ENCODE measurements around the gene RNF222. TPM values are rescaled to one million over a fixed set of nuclear protein-coding genes. Genes with fewer than 3 reads are reported as not detected.

Gene RNF222
- polyA plus RNA-seq, 1 donor (not counting 4 experiments of a cell fraction or from before 2014, with no cell fraction given): 0.18 TPM

- H3K9me1 ChIP-seq (ENCODE audit: control insufficient read depth, extremely low read depth, insufficient read depth, low read length): no peaks in the 10 kb centered on the region
- no peaks in the 10 kb centered on the region for H3K79me2 ChIP-seq (ENCODE audit: control insufficient read depth, insufficient read depth, low read length)
- no peak overlapping the region for H3K4me2 ChIP-seq (ENCODE audit: control insufficient read depth, extremely low read depth, insufficient read depth, low read depth, low read length)
- TF ChIP-seq EZH2 (IDR thresholded peaks at IDR 0.05; ENCODE audit: low read length): no peak
- no peak for TF ChIP-seq CTCF (optimal IDR thresholded peaks at IDR 0.05 in 1 of 3, IDR thresholded peaks at IDR 0.05 in 1 of 3, conservative IDR thresholded peaks at IDR 0.05 in 1 of 3; ENCODE audit: extremely low read depth in 1 of 3, insufficient read depth in 2 of 3, low read length in 3 of 3)
- no peak overlapping the region for H2AFZ ChIP-seq (ENCODE audit: control insufficient read depth, low read length)
- no peak overlapping the region for H3K9ac ChIP-seq (ENCODE audit: control insufficient read depth, extremely low read depth, insufficient read depth, low read length)
- H3K9me3 ChIP-seq (ENCODE audit: control insufficient read depth, low read depth, low read length): no peaks in the 10 kb centered on the region
- FAIRE-seq (no peak), DNase-seq (ENCODE audit: low read depth, low spot score) (no peak)
- H3K36me3 ChIP-seq (ENCODE audit: control insufficient read depth in 2 of 2, extremely low read depth in 1 of 2, insufficient read depth in 2 of 2, low read length in 2 of 2): no peaks in the 10 kb centered on the region
- dilution Hi-C loops (cut with MboI; ENCODE audit: extremely low pct_ligation_motif_present, low sequenced_read_pairs): no loop called here
- H4K20me1 ChIP-seq (ENCODE audit: control insufficient read depth, extremely low read depth, insufficient read depth, low read length): no peaks in the 10 kb centered on the region
- H3K27me3 ChIP-seq (ENCODE audit: control insufficient read depth, extremely low read depth, insufficient read depth, low read length): no peaks in the 10 kb centered on the region
- no peak overlapping the region for H3K27ac ChIP-seq (ENCODE audit: control insufficient read depth, insufficient read depth, low read length)
- H3K4me3 ChIP-seq (ENCODE audit: control insufficient read depth in 2 of 3, extremely low read depth in 1 of 3, insufficient read depth in 2 of 3, low read depth in 1 of 3, low read length in 3 of 3): no peak overlapping the region
- no peaks in the 10 kb centered on the region for H3K4me1 ChIP-seq (ENCODE audit: control insufficient read depth, extremely low read depth, insufficient read depth, low read length)
Observed at GRCh38 chr17:8420041-8420934, 22.7 kb upstream of the RNF222 start.

GRCh38 chr17:8419305-8419704 lies 21.7 kb upstream of the RNF222 start:
- no peaks in the 10 kb centered on the region for H3K27me3 ChIP-seq (ENCODE audit: control insufficient read depth, extremely low read depth, insufficient read depth, low read length)
- TF ChIP-seq CTCF (optimal IDR thresholded peaks at IDR 0.05 in 1 of 3, IDR thresholded peaks at IDR 0.05 in 1 of 3, conservative IDR thresholded peaks at IDR 0.05 in 1 of 3; ENCODE audit: extremely low read depth in 1 of 3, insufficient read depth in 2 of 3, low read length in 3 of 3) (no peak), EZH2 (IDR thresholded peaks at IDR 0.05; ENCODE audit: low read length) (no peak)
- H4K20me1 ChIP-seq (ENCODE audit: control insufficient read depth, extremely low read depth, insufficient read depth, low read length): no peaks in the 10 kb centered on the region
- no peak overlapping the region for H3K4me3 ChIP-seq (ENCODE audit: control insufficient read depth in 2 of 3, extremely low read depth in 1 of 3, insufficient read depth in 2 of 3, low read depth in 1 of 3, low read length in 3 of 3)
- dilution Hi-C loops (cut with MboI; ENCODE audit: extremely low pct_ligation_motif_present, low sequenced_read_pairs): no loop called here
- no peaks in the 10 kb centered on the region for H3K9me1 ChIP-seq (ENCODE audit: control insufficient read depth, extremely low read depth, insufficient read depth, low read length)
- FAIRE-seq (no peak), DNase-seq (ENCODE audit: low read depth, low spot score) (no peak)
- no peak overlapping the region for H3K27ac ChIP-seq (ENCODE audit: control insufficient read depth, insufficient read depth, low read length)
- H3K9ac ChIP-seq (ENCODE audit: control insufficient read depth, extremely low read depth, insufficient read depth, low read length): no peak overlapping the region
- H3K9me3 ChIP-seq (ENCODE audit: control insufficient read depth, low read depth, low read length): no peaks in the 10 kb centered on the region
- H3K4me1 ChIP-seq (ENCODE audit: control insufficient read depth, extremely low read depth, insufficient read depth, low read length): no peaks in the 10 kb centered on the region
- no peaks in the 10 kb centered on the region for H3K79me2 ChIP-seq (ENCODE audit: control insufficient read depth, insufficient read depth, low read length)
- H3K4me2 ChIP-seq (ENCODE audit: control insufficient read depth, extremely low read depth, insufficient read depth, low read depth, low read length): no peak overlapping the region
- H3K36me3 ChIP-seq (ENCODE audit: control insufficient read depth in 2 of 2, extremely low read depth in 1 of 2, insufficient read depth in 2 of 2, low read length in 2 of 2): no peaks in the 10 kb centered on the region
- no peak overlapping the region for H2AFZ ChIP-seq (ENCODE audit: control insufficient read depth, low read length)
